ENCODE measurements around the gene SHISAL1. TPM values are rescaled to one million over a fixed set of nuclear protein-coding genes. Genes with fewer than 3 reads are reported as not detected.

Gene SHISAL1
- total and polyA plus RNA-seq, 2 donors (not counting 1 experiment from before 2014, with no cell fraction given) = not detected

DNA sequence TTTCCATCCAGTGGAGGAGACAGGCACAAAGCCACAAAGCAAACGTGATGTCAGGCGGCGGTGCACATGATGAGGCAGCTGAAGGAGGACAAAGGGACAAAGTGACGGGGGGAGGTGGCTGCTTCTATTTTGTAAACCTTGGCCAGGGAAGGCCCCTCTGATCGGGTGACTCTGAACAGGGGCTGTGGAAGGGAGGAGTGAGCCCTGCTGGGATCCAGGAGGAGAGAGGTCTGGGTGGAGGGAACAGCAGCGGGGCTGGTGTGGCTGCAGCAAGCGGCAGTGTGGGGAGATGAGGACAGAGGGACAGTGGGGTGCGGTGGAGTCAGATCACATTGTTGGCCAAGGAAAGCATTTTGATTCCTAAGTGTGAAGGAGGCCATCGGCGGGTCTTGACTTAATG lies 36.7 kb downstream of the SHISAL1 start:
- H3K79me2 ChIP-seq (ENCODE audit: control insufficient read depth, insufficient read depth, low read length) = no peaks in the 10 kb centered on the region
- ChIA-PET CTCF (no interaction called here), POLR2A (no interaction called here)
- DNase-seq (no peak), ATAC-seq (ENCODE audit: low read depth) (no peak)
- no peak overlapping the region for H3K4me2 ChIP-seq (replicated peaks; ENCODE audit: low read depth, low read length, poor library complexity, severe bottlenecking)
- H3K4me1 ChIP-seq (ENCODE audit: control insufficient read depth in 2 of 2, insufficient read depth in 2 of 2, low read length in 2 of 2) = peaks cover 7% of the 10 kb centered on the region in 2 donors
- intact Hi-C loops (cut with micrococcal nuclease) = no loop called here
- peaks cover 0 to 20% (median 2%) of the 10 kb centered on the region in 4 experiments for H3K27me3 ChIP-seq (replicated peaks in 1 of 4; ENCODE audit: control extremely low read depth in 1 of 4, control insufficient read depth in 3 of 4, insufficient read depth in 4 of 4, low read length in 3 of 4)
- H3K27me3 Mint-ChIP-seq = peaks cover 40% of the 10 kb centered on the region
- no peak overlapping the region for H3K9ac ChIP-seq (ENCODE audit: low read length)
- no peaks in the 10 kb centered on the region for H3K9me3 ChIP-seq (ENCODE audit: control extremely low read depth in 1 of 3, control insufficient read depth in 2 of 3, insufficient read depth in 1 of 3, low read length in 2 of 3)
- H3K9me3 Mint-ChIP-seq (ENCODE audit: insufficient read depth) = no peaks in the 10 kb centered on the region
- no peaks in the 10 kb centered on the region for H4K20me1 ChIP-seq (ENCODE audit: control insufficient read depth, insufficient read depth, low read length, poor library complexity, severe bottlenecking)
- TF ChIP-seq, protein P1, sequence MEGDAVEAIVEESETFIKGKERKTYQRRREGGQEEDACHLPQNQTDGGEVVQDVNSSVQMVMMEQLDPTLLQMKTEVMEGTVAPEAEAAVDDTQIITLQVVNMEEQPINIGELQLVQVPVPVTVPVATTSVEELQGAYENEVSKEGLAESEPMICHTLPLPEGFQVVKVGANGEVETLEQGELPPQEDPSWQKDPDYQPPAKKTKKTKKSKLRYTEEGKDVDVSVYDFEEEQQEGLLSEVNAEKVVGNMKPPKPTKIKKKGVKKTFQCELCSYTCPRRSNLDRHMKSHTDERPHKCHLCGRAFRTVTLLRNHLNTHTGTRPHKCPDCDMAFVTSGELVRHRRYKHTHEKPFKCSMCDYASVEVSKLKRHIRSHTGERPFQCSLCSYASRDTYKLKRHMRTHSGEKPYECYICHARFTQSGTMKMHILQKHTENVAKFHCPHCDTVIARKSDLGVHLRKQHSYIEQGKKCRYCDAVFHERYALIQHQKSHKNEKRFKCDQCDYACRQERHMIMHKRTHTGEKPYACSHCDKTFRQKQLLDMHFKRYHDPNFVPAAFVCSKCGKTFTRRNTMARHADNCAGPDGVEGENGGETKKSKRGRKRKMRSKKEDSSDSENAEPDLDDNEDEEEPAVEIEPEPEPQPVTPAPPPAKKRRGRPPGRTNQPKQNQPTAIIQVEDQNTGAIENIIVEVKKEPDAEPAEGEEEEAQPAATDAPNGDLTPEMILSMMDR (IDR thresholded peaks at IDR 0.05) = no peak
- H3K27ac Mint-ChIP-seq = no peak overlapping the region
- no peak overlapping the region for H2AFZ ChIP-seq (ENCODE audit: insufficient read depth, low read depth, low read length, poor library complexity, severe bottlenecking)
- peaks cover 17% of the 10 kb centered on the region for H3K4me1 Mint-ChIP-seq
- H3K27ac ChIP-seq (ENCODE audit: low read length in 2 of 2) = no peak overlapping the region
- no peak overlapping the region for H3K4me3 Mint-ChIP-seq
- H3K4me3 ChIP-seq (ENCODE audit: control extremely low read depth in 1 of 5, extremely low read depth in 1 of 5, insufficient read depth in 1 of 5, low read depth in 2 of 5, low read length in 4 of 5) = no peak overlapping the region
- 90% methylated on average over 10 of the region's 10 CpGs for WGBS (ENCODE audit: insufficient coverage)
- H3K36me3 ChIP-seq (replicated peaks in 1 of 2; ENCODE audit: control extremely low read depth in 1 of 2, control insufficient read depth in 1 of 2, extremely low read depth in 1 of 2, insufficient read depth in 2 of 2, low read length in 1 of 2) = no peaks in the 10 kb centered on the region

DNA sequence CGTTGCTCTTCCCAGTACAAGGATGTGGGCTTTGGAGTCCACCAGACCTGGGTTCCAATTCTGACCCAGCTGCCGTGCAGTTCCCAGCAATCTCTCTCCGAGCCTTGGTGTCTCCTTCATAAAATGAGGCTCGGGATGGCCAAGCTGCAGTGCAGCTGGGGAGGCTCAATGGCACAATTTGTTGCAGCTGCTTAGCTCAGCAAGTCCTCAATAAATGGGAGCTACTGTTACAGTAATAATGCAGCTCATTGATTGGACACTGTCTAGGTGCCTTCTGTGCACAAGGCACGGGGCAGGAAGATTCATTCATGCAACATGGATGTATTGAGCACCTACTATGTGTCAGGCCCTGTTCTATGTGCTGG lies 37.1 kb downstream of the SHISAL1 start:
- Mint-ChIP-seq H3K9me3 (ENCODE audit: insufficient read depth) (no peaks in the 10 kb centered on the region), H3K27ac (no peak overlapping the region), H3K27me3 (peaks cover 37% of the 10 kb centered on the region), H3K4me3 (no peak overlapping the region), H3K4me1 (peaks cover 17% of the 10 kb centered on the region)
- Histone ChIP-seq H3K36me3 (replicated peaks in 1 of 2; ENCODE audit: control extremely low read depth in 1 of 2, control insufficient read depth in 1 of 2, extremely low read depth in 1 of 2, insufficient read depth in 2 of 2, low read length in 1 of 2) (no peaks in the 10 kb centered on the region), H3K9ac (ENCODE audit: low read length) (no peak overlapping the region), H3K27me3 (replicated peaks in 1 of 4; ENCODE audit: control extremely low read depth in 1 of 4, control insufficient read depth in 3 of 4, insufficient read depth in 4 of 4, low read length in 3 of 4) (peaks cover 0 to 21% (median 2%) of the 10 kb centered on the region in 4 experiments), H3K9me3 (ENCODE audit: control extremely low read depth in 1 of 3, control insufficient read depth in 2 of 3, insufficient read depth in 1 of 3, low read length in 2 of 3) (no peaks in the 10 kb centered on the region), H3K27ac (ENCODE audit: low read length in 2 of 2) (no peak overlapping the region), H3K79me2 (ENCODE audit: control insufficient read depth, insufficient read depth, low read length) (no peaks in the 10 kb centered on the region), H2AFZ (ENCODE audit: insufficient read depth, low read depth, low read length, poor library complexity, severe bottlenecking) (no peak overlapping the region), H4K20me1 (ENCODE audit: control insufficient read depth, insufficient read depth, low read length, poor library complexity, severe bottlenecking) (no peaks in the 10 kb centered on the region), H3K4me2 (replicated peaks; ENCODE audit: low read depth, low read length, poor library complexity, severe bottlenecking) (no peak overlapping the region), H3K4me1 (ENCODE audit: control insufficient read depth in 2 of 2, insufficient read depth in 2 of 2, low read length in 2 of 2) (peaks cover 7% of the 10 kb centered on the region in 2 donors), H3K4me3 (ENCODE audit: control extremely low read depth in 1 of 5, extremely low read depth in 1 of 5, insufficient read depth in 1 of 5, low read depth in 2 of 5, low read length in 4 of 5) (no peak overlapping the region)
- no peak for ATAC-seq (ENCODE audit: low read depth)
- intact Hi-C loops (cut with micrococcal nuclease) = no loop called here
- POLR2A ChIA-PET = no interaction called here
- 73% methylated on average over 4 of the region's 5 CpGs for WGBS (ENCODE audit: insufficient coverage)
- TF ChIP-seq EZH2 (IDR thresholded peaks at IDR 0.05; ENCODE audit: borderline replicate concordance, insufficient read depth, low read depth, low read length, poor library complexity, severe bottlenecking) = no peak
- TF ChIP-seq, protein P1 (IDR thresholded peaks at IDR 0.05) = no peak
- CTCF ChIA-PET = no interaction called here
- DNase-seq = no peak
